Neural cell (in vitro differentiated cells): Measurements from ENCODE around the gene ASS1.

Experiments used
- EP300 ChIP-seq: fragments of 450-650 bp; conservative IDR thresholded peaks from 2 replicates; pipeline ENCODE4 v1.6.1; 2014; ENCODE audit warnings: antibody characterized with exemption, mild to moderate bottlenecking, moderate library complexity; ENCODE audit not compliant: poor library complexity, severe bottlenecking
- EZH2 ChIP-seq: fragments of 200-600, 300-800 bp; shearing (Covaris generic), sonication (generic); IDR thresholded peaks from 2 replicates; pipeline ENCODE4 v1.6.1; 2014; ENCODE audit warnings: antibody characterized with exemption, low read length, borderline replicate concordance, mild to moderate bottlenecking; ENCODE audit not compliant: insufficient read depth, poor library complexity, severe bottlenecking
- RAD21 ChIP-seq: fragments of 450-650 bp; conservative IDR thresholded peaks from 2 replicates; pipeline ENCODE4 v1.6.1; 2014; ENCODE audit warnings: antibody characterized with exemption, mild to moderate bottlenecking, moderate library complexity
- SMC3 ChIP-seq: fragments of 450-650 bp; conservative IDR thresholded peaks from 2 replicates; pipeline ENCODE4 v1.6.1; 2014; ENCODE audit warnings: antibody characterized with exemption, mild to moderate bottlenecking, moderate library complexity; ENCODE audit not compliant: poor library complexity
- TAF1 ChIP-seq: IDR thresholded peaks from 2 replicates; pipeline ENCODE4 v1.6.1; 2012; ENCODE audit warnings: low read depth
- TF ChIP-seq, protein P1 (sequence below): fragments of 450-650 bp; IDR thresholded peaks from 2 replicates; pipeline ENCODE4 v1.5.1; 2014; ENCODE audit warnings: antibody characterized with exemption, mild to moderate bottlenecking, moderate library complexity; ENCODE audit not compliant: poor library complexity, severe bottlenecking
- TF ChIP-seq, protein P2 (sequence below): IDR thresholded peaks from 2 replicates; pipeline ENCODE4 v1.6.1; 2012; ENCODE audit warnings: borderline replicate concordance

DNA sequence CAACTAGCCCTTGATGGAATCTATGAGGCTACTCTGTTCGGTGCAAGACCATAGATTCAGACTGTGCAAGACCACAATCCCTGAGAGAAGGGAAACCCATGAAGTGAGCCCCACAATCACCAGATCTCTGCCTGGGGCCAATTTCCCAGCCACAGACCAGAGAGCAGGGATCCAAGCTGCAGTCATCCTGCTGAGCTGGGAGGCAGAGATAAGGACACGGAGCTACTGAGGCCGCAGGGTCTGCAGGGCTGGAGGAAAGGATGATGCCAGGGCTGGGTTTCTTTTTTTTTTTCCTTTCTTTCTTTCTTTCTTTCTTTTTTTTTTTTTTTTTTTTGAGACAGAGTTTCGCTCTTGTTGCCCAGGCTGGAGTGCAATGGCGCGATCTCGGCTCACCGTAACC is 86.9 kb downstream of the ASS1 start:
- TF ChIP-seq, protein P1, sequence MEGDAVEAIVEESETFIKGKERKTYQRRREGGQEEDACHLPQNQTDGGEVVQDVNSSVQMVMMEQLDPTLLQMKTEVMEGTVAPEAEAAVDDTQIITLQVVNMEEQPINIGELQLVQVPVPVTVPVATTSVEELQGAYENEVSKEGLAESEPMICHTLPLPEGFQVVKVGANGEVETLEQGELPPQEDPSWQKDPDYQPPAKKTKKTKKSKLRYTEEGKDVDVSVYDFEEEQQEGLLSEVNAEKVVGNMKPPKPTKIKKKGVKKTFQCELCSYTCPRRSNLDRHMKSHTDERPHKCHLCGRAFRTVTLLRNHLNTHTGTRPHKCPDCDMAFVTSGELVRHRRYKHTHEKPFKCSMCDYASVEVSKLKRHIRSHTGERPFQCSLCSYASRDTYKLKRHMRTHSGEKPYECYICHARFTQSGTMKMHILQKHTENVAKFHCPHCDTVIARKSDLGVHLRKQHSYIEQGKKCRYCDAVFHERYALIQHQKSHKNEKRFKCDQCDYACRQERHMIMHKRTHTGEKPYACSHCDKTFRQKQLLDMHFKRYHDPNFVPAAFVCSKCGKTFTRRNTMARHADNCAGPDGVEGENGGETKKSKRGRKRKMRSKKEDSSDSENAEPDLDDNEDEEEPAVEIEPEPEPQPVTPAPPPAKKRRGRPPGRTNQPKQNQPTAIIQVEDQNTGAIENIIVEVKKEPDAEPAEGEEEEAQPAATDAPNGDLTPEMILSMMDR: no peak
- TF ChIP-seq SMC3: no peak
- no peak for TF ChIP-seq RAD21
- TF ChIP-seq, protein P2, sequence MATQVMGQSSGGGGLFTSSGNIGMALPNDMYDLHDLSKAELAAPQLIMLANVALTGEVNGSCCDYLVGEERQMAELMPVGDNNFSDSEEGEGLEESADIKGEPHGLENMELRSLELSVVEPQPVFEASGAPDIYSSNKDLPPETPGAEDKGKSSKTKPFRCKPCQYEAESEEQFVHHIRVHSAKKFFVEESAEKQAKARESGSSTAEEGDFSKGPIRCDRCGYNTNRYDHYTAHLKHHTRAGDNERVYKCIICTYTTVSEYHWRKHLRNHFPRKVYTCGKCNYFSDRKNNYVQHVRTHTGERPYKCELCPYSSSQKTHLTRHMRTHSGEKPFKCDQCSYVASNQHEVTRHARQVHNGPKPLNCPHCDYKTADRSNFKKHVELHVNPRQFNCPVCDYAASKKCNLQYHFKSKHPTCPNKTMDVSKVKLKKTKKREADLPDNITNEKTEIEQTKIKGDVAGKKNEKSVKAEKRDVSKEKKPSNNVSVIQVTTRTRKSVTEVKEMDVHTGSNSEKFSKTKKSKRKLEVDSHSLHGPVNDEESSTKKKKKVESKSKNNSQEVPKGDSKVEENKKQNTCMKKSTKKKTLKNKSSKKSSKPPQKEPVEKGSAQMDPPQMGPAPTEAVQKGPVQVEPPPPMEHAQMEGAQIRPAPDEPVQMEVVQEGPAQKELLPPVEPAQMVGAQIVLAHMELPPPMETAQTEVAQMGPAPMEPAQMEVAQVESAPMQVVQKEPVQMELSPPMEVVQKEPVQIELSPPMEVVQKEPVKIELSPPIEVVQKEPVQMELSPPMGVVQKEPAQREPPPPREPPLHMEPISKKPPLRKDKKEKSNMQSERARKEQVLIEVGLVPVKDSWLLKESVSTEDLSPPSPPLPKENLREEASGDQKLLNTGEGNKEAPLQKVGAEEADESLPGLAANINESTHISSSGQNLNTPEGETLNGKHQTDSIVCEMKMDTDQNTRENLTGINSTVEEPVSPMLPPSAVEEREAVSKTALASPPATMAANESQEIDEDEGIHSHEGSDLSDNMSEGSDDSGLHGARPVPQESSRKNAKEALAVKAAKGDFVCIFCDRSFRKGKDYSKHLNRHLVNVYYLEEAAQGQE: no peak
- TF ChIP-seq EP300: no peak
- no peak for TF ChIP-seq EZH2
- no peak for TF ChIP-seq TAF1
